Osteocyte (in vitro differentiated cells): Measurements from ENCODE around the gene TMEM243. TPM values are rescaled to one million over a fixed set of nuclear protein-coding genes. Genes with fewer than 3 reads are reported as not detected.
A peak's percentile ranks its signal among the peaks of the same experiment; 100 is the strongest.

ENCODE experiments used
- DNase-seq: peaks from one replicate; pipeline ENCODE4 v3.0.0; 2021; ENCODE audit warnings: mixed read lengths; ENCODE audit not compliant: unreplicated experiment; ENCODE audit errors: extremely low spot score
- H3K27ac Mint-ChIP-seq: one replicate; pipeline ENCODE4 v1.8.0; 2021; ENCODE audit warnings: mild to moderate bottlenecking, mixed read lengths; ENCODE audit not compliant: unreplicated experiment
- H3K27me3 Mint-ChIP-seq: one replicate; pipeline ENCODE4 v1.8.0; 2021; ENCODE audit warnings: mixed read lengths; ENCODE audit not compliant: unreplicated experiment
- H3K36me3 Mint-ChIP-seq: one replicate; pipeline ENCODE4 v1.8.0; 2021; ENCODE audit warnings: mixed read lengths; ENCODE audit not compliant: unreplicated experiment
- H3K4me1 Mint-ChIP-seq: one replicate; pipeline ENCODE4 v1.8.0; 2021; ENCODE audit warnings: mixed read lengths; ENCODE audit not compliant: unreplicated experiment
- H3K4me3 Mint-ChIP-seq: one replicate; pipeline ENCODE4 v1.8.0; 2021; ENCODE audit warnings: mild to moderate bottlenecking, moderate library complexity, mixed read lengths; ENCODE audit not compliant: unreplicated experiment
- H3K9me3 Mint-ChIP-seq: one replicate; pipeline ENCODE4 v1.8.0; 2021; ENCODE audit warnings: mixed read lengths; ENCODE audit not compliant: unreplicated experiment
- total RNA-seq: library from RNA; stranded (reverse); gene quantifications from 2 replicates; pipeline ENCODE4 v1.2.1, GENCODE V29; 2021
- TF ChIP-seq, protein P1 (sequence below): fragments of 200-600 bp; sonication (generic); IDR thresholded peaks from 2 replicates; pipeline ENCODE4 v1.5.0; 2021; ENCODE audit warnings: antibody characterized with exemption, mild to moderate bottlenecking, moderate library complexity

The TMEM243 gene
- total RNA-seq, 1 donor from 2014 or later = 23.1 TPM

DNA sequence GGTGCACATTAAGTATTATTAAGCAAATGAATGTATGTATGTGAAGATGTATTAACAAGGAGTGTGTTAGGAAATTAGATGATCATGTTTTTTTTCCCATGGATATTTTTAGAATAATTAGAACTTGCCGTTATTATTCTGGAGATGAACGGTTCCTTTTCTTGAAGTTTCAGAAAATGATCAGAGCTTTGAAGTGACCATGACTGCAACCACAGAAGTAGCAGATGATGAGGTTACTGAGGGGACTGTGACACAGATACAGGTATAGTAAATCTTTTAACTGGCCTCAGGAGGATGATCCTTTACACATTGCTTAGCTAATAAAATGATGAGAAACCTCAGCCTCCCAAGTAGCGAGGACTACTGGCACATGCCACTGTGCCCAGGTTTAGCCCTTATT lies 48.7 kb downstream of the TMEM243 start:
- Mint-ChIP-seq H3K9me3 (no peaks in the 10 kb centered on the region), H3K36me3 (peaks cover 63% of the 10 kb centered on the region), H3K27me3 (no peaks in the 10 kb centered on the region), H3K27ac (no peak overlapping the region), H3K4me1 (no peaks in the 10 kb centered on the region), H3K4me3 (no peak overlapping the region)
- no peak for DNase-seq
- TF ChIP-seq, protein P1, sequence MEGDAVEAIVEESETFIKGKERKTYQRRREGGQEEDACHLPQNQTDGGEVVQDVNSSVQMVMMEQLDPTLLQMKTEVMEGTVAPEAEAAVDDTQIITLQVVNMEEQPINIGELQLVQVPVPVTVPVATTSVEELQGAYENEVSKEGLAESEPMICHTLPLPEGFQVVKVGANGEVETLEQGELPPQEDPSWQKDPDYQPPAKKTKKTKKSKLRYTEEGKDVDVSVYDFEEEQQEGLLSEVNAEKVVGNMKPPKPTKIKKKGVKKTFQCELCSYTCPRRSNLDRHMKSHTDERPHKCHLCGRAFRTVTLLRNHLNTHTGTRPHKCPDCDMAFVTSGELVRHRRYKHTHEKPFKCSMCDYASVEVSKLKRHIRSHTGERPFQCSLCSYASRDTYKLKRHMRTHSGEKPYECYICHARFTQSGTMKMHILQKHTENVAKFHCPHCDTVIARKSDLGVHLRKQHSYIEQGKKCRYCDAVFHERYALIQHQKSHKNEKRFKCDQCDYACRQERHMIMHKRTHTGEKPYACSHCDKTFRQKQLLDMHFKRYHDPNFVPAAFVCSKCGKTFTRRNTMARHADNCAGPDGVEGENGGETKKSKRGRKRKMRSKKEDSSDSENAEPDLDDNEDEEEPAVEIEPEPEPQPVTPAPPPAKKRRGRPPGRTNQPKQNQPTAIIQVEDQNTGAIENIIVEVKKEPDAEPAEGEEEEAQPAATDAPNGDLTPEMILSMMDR = no peak

DNA sequence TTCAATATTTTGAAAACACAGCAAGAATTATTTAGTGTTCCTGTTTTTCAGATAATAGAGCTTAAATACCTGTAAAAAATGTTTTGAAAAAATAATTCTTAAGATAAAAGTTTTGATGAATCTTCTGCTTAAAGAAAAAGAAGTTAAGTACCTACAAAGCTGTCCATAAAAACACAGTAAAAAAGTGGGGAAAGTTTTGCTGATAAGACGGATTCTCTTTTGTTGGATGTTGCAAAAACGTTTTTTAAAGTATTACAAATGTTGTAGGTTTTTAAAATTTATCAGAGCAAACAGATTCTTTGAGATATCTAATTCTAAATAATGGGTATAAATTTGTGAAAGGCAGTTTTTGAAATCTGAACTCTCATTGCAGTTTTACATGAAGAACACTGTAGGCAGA lies 55.1 kb downstream of the TMEM243 start:
- TF ChIP-seq, protein P1 = no peak
- no peaks in the 10 kb centered on the region for H3K9me3 Mint-ChIP-seq
- H3K4me1 Mint-ChIP-seq = peaks cover 6% of the 10 kb centered on the region
- no peak overlapping the region for H3K27ac Mint-ChIP-seq
- H3K27me3 Mint-ChIP-seq = no peaks in the 10 kb centered on the region
- no peak overlapping the region for H3K4me3 Mint-ChIP-seq
- peaks cover 48% of the 10 kb centered on the region for H3K36me3 Mint-ChIP-seq
- no peak for DNase-seq

DNA sequence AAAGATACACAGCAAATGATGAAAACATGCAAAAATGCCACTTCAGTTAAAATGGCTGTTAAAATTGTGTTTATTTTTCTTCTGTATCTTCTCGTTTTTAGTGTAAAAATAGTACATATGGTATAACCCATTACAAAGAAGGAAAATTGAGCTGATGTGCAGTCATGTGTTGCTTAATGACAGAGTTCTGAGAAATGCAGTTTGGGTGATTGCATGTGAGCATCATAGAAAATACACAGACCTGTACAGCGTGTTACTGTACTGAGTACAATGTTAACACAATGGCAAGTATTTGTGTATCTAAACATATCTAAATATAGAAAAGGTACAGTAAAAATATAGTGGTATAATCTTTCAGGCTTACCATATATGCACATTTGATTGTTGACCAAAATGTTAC lies 60.0 kb downstream of the TMEM243 start:
- H3K27ac Mint-ChIP-seq = no peak overlapping the region
- DNase-seq = no peak
- TF ChIP-seq, protein P1 = no peak
- no peaks in the 10 kb centered on the region for H3K9me3 Mint-ChIP-seq
- H3K27me3 Mint-ChIP-seq = no peaks in the 10 kb centered on the region
- H3K4me3 Mint-ChIP-seq = no peak overlapping the region
- peaks cover 17% of the 10 kb centered on the region for H3K36me3 Mint-ChIP-seq
- H3K4me1 Mint-ChIP-seq = peaks cover 37% of the 10 kb centered on the region

DNA sequence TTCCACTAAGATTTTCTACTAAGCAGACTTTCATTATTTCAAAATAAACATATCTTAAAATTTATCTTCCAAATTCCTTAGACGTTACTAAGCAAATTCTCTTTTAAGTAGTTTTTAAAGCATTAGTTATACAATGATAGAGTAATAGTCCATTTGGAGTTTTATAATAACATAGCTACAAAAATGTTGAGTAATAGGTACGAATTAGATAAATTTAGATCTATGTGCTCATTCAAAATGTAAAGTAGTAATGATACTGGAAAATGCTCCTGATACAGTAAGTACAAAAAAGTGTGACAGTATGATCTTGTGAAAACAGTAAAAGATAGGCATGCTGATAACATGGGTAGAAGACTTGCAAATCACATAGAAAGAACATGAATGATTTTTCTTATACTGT lies 62.8 kb downstream of the TMEM243 start:
- Mint-ChIP-seq H3K27me3 (no peaks in the 10 kb centered on the region), H3K4me3 (no peak overlapping the region)
- DNase-seq = no peak

DNA sequence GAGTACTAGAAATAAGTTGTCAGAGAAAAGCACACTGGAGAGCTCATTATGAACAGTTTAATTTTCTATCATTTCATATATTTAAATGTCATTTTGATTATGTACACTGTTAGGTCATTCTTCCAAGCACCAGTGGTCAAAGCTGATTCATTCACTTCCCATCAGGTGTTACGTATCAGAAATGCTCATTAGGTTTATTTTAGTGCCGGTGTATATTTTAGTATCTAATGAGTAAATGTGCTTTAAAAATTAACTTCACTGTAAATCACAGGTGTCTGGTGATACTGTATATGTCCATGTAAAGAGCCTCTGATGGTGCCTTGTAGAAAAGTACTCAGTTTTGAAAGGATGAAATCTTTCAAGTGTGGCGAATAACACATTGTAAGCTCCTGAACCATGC lies 63.7 kb downstream of the TMEM243 start:
- DNase-seq = no peak
- H3K27ac Mint-ChIP-seq = no peak overlapping the region
- H3K4me1 Mint-ChIP-seq = peaks cover 50% of the 10 kb centered on the region

More for the DNA sequence above, 62.8 kb downstream of the TMEM243 start:
- no peak overlapping the region for H3K27ac Mint-ChIP-seq
- TF ChIP-seq, protein P1 = no peak
- H3K9me3 Mint-ChIP-seq = no peaks in the 10 kb centered on the region
- peaks cover 7% of the 10 kb centered on the region for H3K36me3 Mint-ChIP-seq
- peaks cover 42% of the 10 kb centered on the region for H3K4me1 Mint-ChIP-seq

More for the DNA sequence above, 63.7 kb downstream of the TMEM243 start:
- TF ChIP-seq, protein P1 = no peak
- peaks cover 7% of the 10 kb centered on the region for H3K36me3 Mint-ChIP-seq
- no peaks in the 10 kb centered on the region for H3K27me3 Mint-ChIP-seq
- H3K4me3 Mint-ChIP-seq = peak overlapping the region; percentile 51
- no peaks in the 10 kb centered on the region for H3K9me3 Mint-ChIP-seq
